ENCODE measurements around the gene ME3. TPM values are rescaled to one million over a fixed set of nuclear protein-coding genes. Genes with fewer than 3 reads are reported as not detected.

ME3 gene
- 29.8 and 33.8 TPM in 2 replicates for total RNA-seq (2014; rRNA removed; shearing (Covaris generic))

GRCh38 chr11:86672007-86672621 lies at the start of gene ME3:
Gene ME3, minus strand, starts transcription at chr11:86672616.
- peak; percentile 77 for DNase-seq (ENCODE audit: low read depth)

GRCh38 chr11:86722006-86722405 lies 49.6 kb upstream of the ME3 start:
- DNase-seq (ENCODE audit: low read depth) = peak; percentile 36

- no peak for DNase-seq (ENCODE audit: low read depth)
These were observed 48.1 kb upstream of the ME3 start for GRCh38 chr11:86720546-86720945.

GRCh38 chr11:86719781-86720463 lies 47.5 kb upstream of the ME3 start:
- peak; percentile 89 for DNase-seq (ENCODE audit: low read depth)

GRCh38 chr11:86718999-86719398 lies 46.6 kb upstream of the ME3 start:
- DNase-seq (ENCODE audit: low read depth) = no peak

GRCh38 chr11:86718521-86718920 lies 46.1 kb upstream of the ME3 start:
- no peak for DNase-seq (ENCODE audit: low read depth)

GRCh38 chr11:86717817-86718501 lies 45.5 kb upstream of the ME3 start:
- DNase-seq (ENCODE audit: low read depth) = no peak

- DNase-seq (ENCODE audit: low read depth) = no peak
These were observed 43.2 kb upstream of the ME3 start for GRCh38 chr11:86715611-86716010.

GRCh38 chr11:86713552-86713951 lies 41.1 kb upstream of the ME3 start:
- DNase-seq (ENCODE audit: low read depth) = no peak

- no peak for DNase-seq (ENCODE audit: low read depth)
These were observed 38.5 kb upstream of the ME3 start for GRCh38 chr11:86710936-86711335.

- DNase-seq (ENCODE audit: low read depth) = no peak
These were observed 36.3 kb upstream of the ME3 start for GRCh38 chr11:86708669-86709068.

GRCh38 chr11:86706338-86707131 lies 34.1 kb upstream of the ME3 start:
- no peak for DNase-seq (ENCODE audit: low read depth)

- no peak for DNase-seq (ENCODE audit: low read depth)
These were observed 32.3 kb upstream of the ME3 start for GRCh38 chr11:86704710-86705109.

- DNase-seq (ENCODE audit: low read depth) = no peak
These were observed 31.6 kb upstream of the ME3 start for GRCh38 chr11:86703987-86704386.

GRCh38 chr11:86702220-86702983 lies 30.0 kb upstream of the ME3 start:
- no peak for DNase-seq (ENCODE audit: low read depth)

- DNase-seq (ENCODE audit: low read depth) = no peak
These were observed 26.8 kb upstream of the ME3 start for GRCh38 chr11:86699040-86699791.

GRCh38 chr11:86698639-86699038 lies 26.2 kb upstream of the ME3 start:
- DNase-seq (ENCODE audit: low read depth) = no peak

- DNase-seq (ENCODE audit: low read depth) = no peak
These were observed 24.0 kb upstream of the ME3 start for GRCh38 chr11:86696451-86696850.

- DNase-seq (ENCODE audit: low read depth) = peak; percentile 77
These were observed 23.6 kb upstream of the ME3 start for GRCh38 chr11:86696004-86696403.

GRCh38 chr11:86695373-86695772 lies 23.0 kb upstream of the ME3 start:
- no peak for DNase-seq (ENCODE audit: low read depth)

- no peak for DNase-seq (ENCODE audit: low read depth)
These were observed 21.1 kb upstream of the ME3 start for GRCh38 chr11:86693518-86693917.
